HPDE6-E6E7 (cell line): Measurements from ENCODE around the gene MFN2.
"Not testable (repeated sequence)": the region's sequence is repeated elsewhere in the genome, so short reads cannot be mapped to it uniquely, and the experiment has no call there.

Experiments used
- DNase-seq: peaks from one replicate; pipeline ENCODE4 v3.0.0; 2011; ENCODE audit warnings: missing footprints; ENCODE audit errors: extremely low spot score

MFN2 gene

GRCh38 chr1:11979851-11980675, at the start of gene MFN2:
TSS of gene MFN2 (plus strand) at chr1:11980444. CDS start at chr1:11989169, 8,725 bp downstream.
- peak; percentile 91 for DNase-seq

GRCh38 chr1:11930571-11931445, 49.4 kb upstream of the MFN2 start:
- no peak for DNase-seq

DNA sequence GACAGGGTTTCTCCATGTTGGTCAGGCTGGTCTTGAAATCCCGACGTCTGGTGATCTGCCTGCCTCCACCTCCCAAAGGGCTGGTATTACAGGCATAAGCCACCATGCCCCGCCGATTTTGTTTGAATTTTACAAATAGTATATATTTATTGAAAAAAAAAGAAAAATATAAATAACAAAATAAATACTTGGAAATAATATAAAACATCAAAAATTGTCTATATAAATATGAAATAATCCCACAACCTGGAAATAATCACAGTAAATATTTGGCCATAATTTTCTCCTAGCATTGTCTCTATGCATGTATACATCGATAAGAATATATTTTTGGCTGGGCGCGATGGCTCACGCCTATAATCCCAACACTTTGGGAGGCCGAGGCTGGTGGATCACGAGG, 48.4 kb upstream of the MFN2 start:
- DNase-seq = no peak

GRCh38 chr1:11934302-11935056, 45.8 kb upstream of the MFN2 start, which contains the start of gene PLOD1:
TSS of gene PLOD1 (plus strand) at chr1:11934717. CDS start at chr1:11934780, 63 bp downstream.
- peak; percentile 82 for DNase-seq

GRCh38 chr1:11935057-11935412, 45.2 kb upstream of the MFN2 start:
- DNase-seq = no peak

GRCh38 chr1:11935733-11936132, 44.5 kb upstream of the MFN2 start:
- not testable (repeated sequence) for DNase-seq

GRCh38 chr1:11938722-11939526, 41.3 kb upstream of the MFN2 start:
- no peak for DNase-seq

DNA sequence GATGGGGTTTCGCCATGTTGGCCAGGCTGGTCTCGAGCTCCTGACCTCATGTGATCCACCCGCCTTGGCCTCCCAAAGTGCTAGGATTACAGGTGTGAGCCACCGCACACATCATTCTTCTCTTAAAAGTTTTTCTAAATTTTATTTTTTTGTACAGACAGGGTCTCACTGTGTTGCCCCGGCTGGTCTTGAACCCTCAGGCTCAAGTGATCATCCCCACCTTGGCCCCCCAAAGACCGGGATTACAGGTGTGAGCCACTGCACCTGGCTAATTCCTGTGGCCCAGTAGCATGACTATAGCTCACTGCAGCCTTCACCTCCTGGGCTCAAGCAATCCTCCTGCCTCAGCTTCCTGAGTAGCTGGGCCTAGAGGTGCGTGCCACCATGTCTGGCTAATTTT, 40.5 kb upstream of the MFN2 start:
- not testable (repeated sequence) for DNase-seq

DNA sequence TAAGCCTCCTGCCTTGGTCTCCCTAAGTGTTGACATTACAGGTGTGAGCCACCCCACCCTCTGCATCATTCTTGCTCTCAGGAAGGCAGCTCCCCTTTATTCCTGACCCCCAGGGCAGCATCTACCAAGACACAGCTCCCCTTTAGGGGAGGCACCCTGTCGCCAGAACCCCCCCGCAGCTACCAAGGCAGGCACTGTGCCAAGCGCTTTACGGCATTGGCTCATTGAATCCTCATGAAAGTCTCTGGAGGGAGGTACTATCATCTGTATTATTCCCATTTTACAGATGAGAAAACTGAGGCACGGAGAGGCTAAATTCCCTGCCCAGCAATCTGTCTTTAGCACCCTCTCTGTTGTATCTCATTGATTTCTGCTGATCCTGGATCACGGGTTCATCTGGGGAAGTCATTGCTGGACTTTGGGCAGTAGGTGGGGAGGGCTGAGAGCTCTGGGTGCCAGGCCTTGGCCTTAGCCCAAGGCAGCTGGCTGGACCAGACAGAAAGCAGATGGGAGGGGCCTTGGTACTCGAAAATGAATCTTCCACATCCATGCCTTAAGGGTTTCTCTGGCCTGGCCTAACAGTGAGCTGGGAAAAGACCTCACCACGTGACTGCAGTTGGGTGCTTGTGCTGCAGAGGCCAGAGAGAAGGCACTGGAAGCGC, 39.9 kb upstream of the MFN2 start:
- DNase-seq = no peak

DNA sequence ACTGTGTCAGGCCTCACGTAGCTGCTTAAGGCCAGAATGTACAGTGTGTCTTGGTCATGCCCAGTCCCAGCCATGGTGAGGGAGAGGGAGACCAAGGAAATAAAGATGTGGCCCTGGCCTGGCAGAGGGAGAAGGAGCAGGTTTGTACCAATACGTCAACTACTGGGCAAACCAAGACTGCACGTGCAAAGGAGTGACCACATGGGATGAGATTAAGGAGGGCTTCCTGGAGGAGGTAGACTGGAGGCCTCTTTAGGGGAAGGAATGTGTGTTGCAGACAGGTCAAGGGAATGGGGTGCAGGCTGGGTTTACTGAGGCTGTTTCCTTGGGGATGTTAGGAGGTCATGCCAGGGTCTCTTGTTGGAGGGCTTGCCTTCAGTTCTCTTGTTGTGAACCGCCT, 38.0 kb upstream of the MFN2 start:
- DNase-seq = no peak

- DNase-seq = no peak
Observed at GRCh38 chr1:11943619-11944018, 36.6 kb upstream of the MFN2 start.

DNA sequence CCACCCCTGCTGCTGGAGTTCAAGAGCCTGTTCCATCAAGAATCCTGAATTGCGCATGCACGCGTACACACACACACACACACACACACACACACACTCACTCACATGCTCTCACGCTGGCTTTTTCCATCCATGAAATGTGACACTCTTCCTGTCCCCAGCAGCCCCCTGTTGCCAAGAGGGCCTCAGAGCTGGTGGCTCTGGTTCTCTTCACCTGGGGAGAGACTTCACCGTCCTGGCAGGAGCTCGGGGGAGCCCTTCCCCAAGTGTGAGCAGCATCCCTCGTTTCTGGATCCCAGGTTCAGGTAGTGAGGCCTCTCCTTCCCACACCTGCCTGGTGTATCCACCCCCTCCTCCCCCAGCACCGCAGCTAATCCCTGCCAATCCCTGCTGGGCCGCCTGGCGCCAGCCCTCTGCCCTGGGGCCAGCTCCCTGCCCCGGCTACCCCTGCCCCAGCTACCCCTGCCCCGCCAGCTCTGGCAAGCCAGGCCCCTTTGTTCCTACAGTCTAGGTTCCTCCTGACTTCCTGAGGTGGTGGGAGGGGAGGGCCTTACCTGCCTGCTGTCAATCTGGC, 35.8 kb upstream of the MFN2 start:
- DNase-seq = no peak

- no peak for DNase-seq
Observed at GRCh38 chr1:11946647-11947046, 33.6 kb upstream of the MFN2 start.

DNA sequence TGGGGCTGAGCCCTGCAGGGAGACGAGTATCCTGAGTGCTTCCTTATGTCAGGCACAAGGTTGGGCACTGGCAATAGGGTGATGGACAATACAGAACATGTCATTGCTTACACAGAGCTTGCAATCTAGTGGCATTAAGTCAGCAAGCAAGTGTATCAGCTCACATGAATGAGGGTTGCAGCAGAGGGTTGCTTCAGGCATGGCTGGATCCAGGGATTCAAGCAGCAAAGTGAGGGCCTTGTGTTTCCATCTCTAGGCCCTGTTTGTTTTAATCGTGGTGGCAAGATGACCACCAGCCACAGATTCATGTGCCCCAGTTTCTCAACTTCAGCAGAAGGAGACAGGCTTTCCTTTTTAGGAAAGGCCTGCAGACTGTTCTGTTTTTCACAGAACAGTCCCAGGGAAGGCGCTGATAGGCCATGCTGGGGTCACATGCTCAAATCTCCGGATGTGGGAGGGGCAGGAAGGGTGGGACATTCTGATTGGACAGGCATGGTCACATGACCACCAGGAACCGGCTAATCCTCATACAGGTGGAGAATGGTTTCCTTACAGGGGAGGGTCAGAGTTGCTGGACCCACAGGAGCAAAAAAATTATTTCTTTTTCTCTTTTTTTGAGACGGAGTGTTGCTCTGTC, 31.3 kb upstream of the MFN2 start:
- no peak for DNase-seq

DNA sequence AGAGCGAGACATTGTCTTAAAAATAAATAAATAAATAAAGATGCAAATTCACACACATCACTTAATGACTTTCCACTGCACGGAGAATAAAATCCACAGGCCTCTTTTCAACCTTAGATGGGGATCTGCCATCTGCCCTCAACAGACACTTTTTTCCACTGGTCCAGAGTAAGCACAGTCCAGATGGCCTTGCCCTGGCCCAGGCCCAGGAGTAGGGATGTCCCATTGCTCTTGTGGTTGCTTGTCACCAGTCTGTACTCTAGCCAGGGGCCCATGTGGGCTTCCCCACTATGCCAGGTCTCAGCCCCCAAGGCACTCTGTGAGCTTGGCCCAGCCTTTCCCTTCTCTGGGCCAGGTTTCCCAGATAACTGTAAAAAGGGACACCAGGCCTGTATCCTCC, 28.3 kb upstream of the MFN2 start:
- DNase-seq = no peak

DNA sequence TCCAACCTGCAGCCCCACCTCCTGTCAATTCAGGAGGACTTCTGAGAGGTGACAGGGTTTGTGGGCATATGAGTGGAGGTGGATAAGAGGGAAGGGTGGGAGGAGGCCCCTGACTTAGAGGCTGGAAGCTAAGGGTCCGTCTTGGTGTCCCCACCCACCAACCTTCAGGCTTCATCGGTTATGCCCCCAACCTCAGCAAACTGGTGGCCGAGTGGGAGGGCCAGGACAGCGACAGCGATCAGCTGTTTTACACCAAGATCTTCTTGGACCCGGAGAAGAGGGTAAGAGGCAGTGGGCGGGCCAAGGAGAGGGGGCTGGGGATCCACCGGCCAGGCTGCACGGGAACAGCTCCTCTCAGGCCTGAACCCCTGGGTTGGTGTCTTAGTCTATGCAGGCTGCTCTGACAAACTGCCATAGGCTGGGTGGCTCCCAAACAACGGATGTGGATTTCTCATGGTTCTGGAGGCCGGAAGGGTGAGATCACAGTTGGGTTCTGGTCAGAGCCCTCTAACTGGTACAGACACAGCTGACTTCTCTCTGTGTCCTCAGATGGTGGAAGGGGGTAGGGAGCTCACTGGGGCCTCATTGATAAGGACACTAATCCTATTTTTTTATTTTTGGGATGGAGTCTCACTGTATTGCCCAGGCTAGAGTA, 27.7 kb upstream of the MFN2 start:
- DNase-seq = no peak

GRCh38 chr1:11955221-11955620, 25.0 kb upstream of the MFN2 start:
- no peak for DNase-seq

- DNase-seq = no peak
Observed at GRCh38 chr1:11957398-11957797, 22.8 kb upstream of the MFN2 start.

- DNase-seq = no peak
Observed at GRCh38 chr1:11957897-11958296, 22.3 kb upstream of the MFN2 start.
